Ascending aorta (tissue), 2 donors: Measurements from ENCODE around the gene CACNA2D2. TPM values are rescaled to one million over a fixed set of nuclear protein-coding genes. Genes with fewer than 3 reads are reported as not detected.

Experiments
- DNase-seq, 2 donors: peaks; one replicate each; pipeline ENCODE4 v3.0.0-alpha.2; 2019; ENCODE audit warnings: low spot score in 2 of 2
- H3K27ac ChIP-seq, 2 donors: fragments of 200-600 bp; sonication (generic); one replicate each; pipeline ENCODE4 v1.5.1; 2016 to 2017; ENCODE audit warnings: mild to moderate bottlenecking in 1 of 2
- H3K27me3 ChIP-seq: fragments of 200-600 bp; sonication (generic); one replicate; pipeline ENCODE4 v1.5.1; 2017
- H3K36me3 ChIP-seq, 2 donors: fragments of 200-600 bp; sonication (generic); one replicate each; pipeline ENCODE4 v1.5.1; 2016
- H3K4me1 ChIP-seq, 2 donors: fragments of 200-600 bp; sonication (generic); one replicate each; pipeline ENCODE4 v1.5.1; 2016 to 2017; ENCODE audit warnings: mild to moderate bottlenecking in 1 of 2
- H3K4me3 ChIP-seq, 2 donors: fragments of 200-600 bp; sonication (generic); one replicate each; pipeline ENCODE4 v1.5.1; 2016 to 2017; ENCODE audit warnings: mild to moderate bottlenecking in 1 of 2
- H3K9me3 ChIP-seq, 2 donors: fragments of 200-600 bp; sonication (generic); one replicate each; pipeline ENCODE4 v1.5.1; 2016
- CTCF ChIP-seq, 3 experiments: fragments of 200-600 bp in 2 of 3; fragments of 450-650 bp in 1 of 3; sonication (generic) in 2 of 3; IDR thresholded peaks; one replicate each; pipeline ENCODE4 v1.5.1; 2016 to 2019; ENCODE audit warnings: antibody characterized with exemption in 3 of 3, mild to moderate bottlenecking in 1 of 3, moderate library complexity in 1 of 3
- intact Hi-C: fragments of 100-400 bp; cut with DNase I; formaldehyde crosslinking; loops from one replicate; pipeline ENCODE4 v1.15.1; 2023
- total RNA-seq: library from RNA; depleted of rRNA; stranded (reverse); fragments of >200 nt; gene quantifications from one replicate; pipeline ENCODE4 v1.1.0, GENCODE V29; 2016

The CACNA2D2 gene
- total RNA-seq, 1 donor from 2014 or later, result 0.85 TPM

GRCh38 chr3:50325497-50326181 lies 177.8 kb downstream of the CACNA2D2 start:
- no peaks in the 10 kb centered on the region for H3K27me3 ChIP-seq
- H3K4me3 ChIP-seq, result no peak overlapping the region
- H3K9me3 ChIP-seq, result no peaks in the 10 kb centered on the region
- no peak for DNase-seq
- TF ChIP-seq CTCF (IDR thresholded peaks at IDR 0.05), result no peak
- H3K4me1 ChIP-seq, result peaks cover 5 to 24% of the 10 kb centered on the region in 2 donors
- peak overlapping the region in 1 of 2 donors; percentile 24 for H3K27ac ChIP-seq
- H3K36me3 ChIP-seq, result peaks cover 13 to 29% of the 10 kb centered on the region in 2 donors
- intact Hi-C loops, result no loop called here

DNA sequence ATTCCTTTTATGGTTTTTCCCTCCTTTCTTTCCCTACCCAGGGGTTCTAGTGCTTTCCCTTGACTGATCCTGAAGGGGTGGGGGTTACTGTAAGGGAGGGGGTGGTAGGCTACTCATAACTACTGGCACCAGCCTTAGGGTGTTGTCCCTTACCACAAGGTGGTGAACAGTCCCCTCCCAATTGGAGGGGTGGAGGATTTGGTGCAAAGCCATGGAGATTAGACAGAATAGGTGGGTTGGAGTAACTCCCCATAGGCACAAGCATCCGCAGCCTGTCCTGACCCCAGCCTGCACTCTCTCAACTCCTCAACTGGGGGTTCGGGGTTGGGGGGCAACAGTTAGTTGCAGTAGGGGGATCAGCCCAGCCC lies 178.3 kb downstream of the CACNA2D2 start:
- no peak overlapping the region for H3K4me3 ChIP-seq
- H3K4me1 ChIP-seq, result peaks cover 8 to 30% of the 10 kb centered on the region in 2 donors
- no peak for TF ChIP-seq CTCF (IDR thresholded peaks at IDR 0.05)
- no peak overlapping the region for H3K27ac ChIP-seq
- no peak for DNase-seq
- peaks cover 8 to 24% of the 10 kb centered on the region in 2 donors for H3K36me3 ChIP-seq
- intact Hi-C loops, result no loop called here
- no peaks in the 10 kb centered on the region for H3K9me3 ChIP-seq
- H3K27me3 ChIP-seq, result no peaks in the 10 kb centered on the region

- Histone ChIP-seq H3K36me3 (peaks cover 2 to 18% of the 10 kb centered on the region in 2 donors), H3K4me3 (no peak overlapping the region), H3K27ac (peak overlapping the region in 1 of 2 donors; percentile 41), H3K4me1 (peaks cover 12 to 34% of the 10 kb centered on the region in 2 donors), H3K27me3 (no peaks in the 10 kb centered on the region), H3K9me3 (no peaks in the 10 kb centered on the region)
- TF ChIP-seq CTCF (IDR thresholded peaks at IDR 0.05), result peak; percentile 64 to 73 (median 68)
- DNase-seq, result peak in 1 of 2 donors; percentile 80
- intact Hi-C loops, result no loop called here
Observed at GRCh38 chr3:50324351-50325112, 178.9 kb downstream of the CACNA2D2 start.

- Histone ChIP-seq H3K36me3 (peaks cover 0 to 17% of the 10 kb centered on the region in 2 donors), H3K4me3 (no peak overlapping the region), H3K9me3 (no peaks in the 10 kb centered on the region), H3K27me3 (no peaks in the 10 kb centered on the region), H3K4me1 (peaks cover 12 to 39% of the 10 kb centered on the region in 2 donors), H3K27ac (peak overlapping the region; percentile 41 to 53)
- DNase-seq, result peak in 1 of 2 donors; percentile 71
- no peak for TF ChIP-seq CTCF (IDR thresholded peaks at IDR 0.05)
- intact Hi-C loops, result no loop called here
Observed at GRCh38 chr3:50323614-50324199, 179.7 kb downstream of the CACNA2D2 start.

DNA sequence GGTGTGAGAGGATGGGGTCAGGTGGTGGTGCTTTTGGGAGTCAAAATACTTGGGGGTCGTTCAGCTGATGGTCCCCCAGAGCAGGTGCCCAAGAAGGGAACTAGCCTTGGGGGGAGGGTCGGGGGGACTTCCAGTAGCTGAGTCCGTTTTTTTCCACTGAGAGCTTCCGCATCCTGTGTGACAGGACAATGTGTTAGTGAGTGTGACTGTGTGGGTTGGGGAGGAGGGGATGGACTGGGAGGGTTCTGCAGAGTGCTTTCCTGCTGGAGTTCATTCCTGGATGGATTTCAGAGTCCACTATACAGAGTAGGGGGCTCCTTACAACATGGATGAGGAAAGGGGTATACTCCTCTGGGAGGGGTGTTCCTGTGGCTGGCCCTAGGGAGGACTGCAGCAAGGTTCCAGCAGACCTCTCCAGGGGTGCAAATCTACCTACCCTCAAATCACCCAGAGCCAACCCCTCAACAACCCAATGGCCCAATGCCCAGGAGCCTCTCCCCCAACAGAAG lies 180.3 kb downstream of the CACNA2D2 start:
- Histone ChIP-seq H3K4me3 (no peak overlapping the region), H3K27ac (peak overlapping the region; percentile 92 to 93), H3K4me1 (peaks cover 12 to 37% of the 10 kb centered on the region in 2 donors), H3K27me3 (no peaks in the 10 kb centered on the region), H3K9me3 (no peaks in the 10 kb centered on the region), H3K36me3 (peaks cover 0 to 22% of the 10 kb centered on the region in 2 donors)
- no peak for TF ChIP-seq CTCF (IDR thresholded peaks at IDR 0.05)
- peak in 1 of 2 donors; percentile 67 for DNase-seq
- intact Hi-C loops, result no loop called here
